Glutamatergic neuron (in vitro differentiated cells): ENCODE results near the gene COPS9. TPM values are rescaled to one million over a fixed set of nuclear protein-coding genes. Genes with fewer than 3 reads are reported as not detected.

Experiments used
- DNase-seq: peaks from one replicate; pipeline ENCODE4 v3.0.0; 2022
- H3K27ac Mint-ChIP-seq: one replicate; pipeline ENCODE4 v1.8.0; 2020; ENCODE audit warnings: mild to moderate bottlenecking, mixed read lengths, inconsistent platforms; ENCODE audit not compliant: unreplicated experiment
- H3K27me3 Mint-ChIP-seq: one replicate; pipeline ENCODE4 v1.8.0; 2020; ENCODE audit warnings: mild to moderate bottlenecking, moderate library complexity, mixed read lengths, inconsistent platforms; ENCODE audit not compliant: unreplicated experiment
- H3K36me3 Mint-ChIP-seq: one replicate; pipeline ENCODE4 v1.8.0; 2020; ENCODE audit warnings: mild to moderate bottlenecking, mixed read lengths, inconsistent platforms; ENCODE audit not compliant: unreplicated experiment
- H3K4me1 Mint-ChIP-seq: one replicate; pipeline ENCODE4 v1.8.0; 2020; ENCODE audit warnings: mild to moderate bottlenecking, low read depth, mixed read lengths, inconsistent platforms; ENCODE audit not compliant: unreplicated experiment
- H3K4me3 Mint-ChIP-seq: one replicate; pipeline ENCODE4 v1.8.0; 2020; ENCODE audit warnings: mild to moderate bottlenecking, mixed read lengths, inconsistent platforms; ENCODE audit not compliant: unreplicated experiment
- H3K9me3 Mint-ChIP-seq: one replicate; pipeline ENCODE4 v1.8.0; 2020; ENCODE audit warnings: mild to moderate bottlenecking, moderate library complexity, mixed read lengths, inconsistent platforms; ENCODE audit not compliant: unreplicated experiment
- CTCF ChIP-seq: fragments of 200-600 bp; sonication (generic); IDR thresholded peaks from one replicate; pipeline ENCODE4 v1.5.0; 2021; ENCODE audit not compliant: partially characterized antibody, unreplicated experiment
- total RNA-seq: library from RNA; stranded (reverse); fragmentation: NEBNext Ultra II Directional; extraction: Animal tissue kit (Norgen Biotek cat#: 25700); gene quantifications from one replicate; pipeline ENCODE4 v1.2.1, GENCODE V29; 2021; ENCODE audit not compliant: unreplicated experiment

COPS9 gene
- total RNA-seq, 1 donor from 2014 or later: 121 TPM

GRCh38 chr2:240142256-240142775 lies 6.2 kb upstream of the COPS9 start:
- Mint-ChIP-seq H3K4me3 (no peak overlapping the region), H3K36me3 (no peaks in the 10 kb centered on the region), H3K9me3 (peaks cover 8% of the 10 kb centered on the region), H3K4me1 (peaks cover 10% of the 10 kb centered on the region), H3K27ac (no peak overlapping the region), H3K27me3 (peaks cover 9% of the 10 kb centered on the region)
- DNase-seq: no peak
- TF ChIP-seq CTCF: no peak

GRCh38 chr2:240141736-240142135 lies 5.6 kb upstream of the COPS9 start:
- Mint-ChIP-seq H3K9me3 (peaks cover 11% of the 10 kb centered on the region), H3K4me3 (no peak overlapping the region), H3K27ac (no peak overlapping the region), H3K4me1 (peaks cover 7% of the 10 kb centered on the region), H3K36me3 (no peaks in the 10 kb centered on the region), H3K27me3 (peaks cover 6% of the 10 kb centered on the region)
- DNase-seq: no peak
- TF ChIP-seq CTCF: no peak

GRCh38 chr2:240140920-240141319 lies 4.8 kb upstream of the COPS9 start:
- TF ChIP-seq CTCF: no peak
- H3K4me3 Mint-ChIP-seq: no peak overlapping the region
- no peak for DNase-seq
- no peaks in the 10 kb centered on the region for H3K36me3 Mint-ChIP-seq
- H3K9me3 Mint-ChIP-seq: peaks cover 11% of the 10 kb centered on the region
- peaks cover 5% of the 10 kb centered on the region for H3K4me1 Mint-ChIP-seq
- H3K27me3 Mint-ChIP-seq: peaks cover 6% of the 10 kb centered on the region
- H3K27ac Mint-ChIP-seq: no peak overlapping the region

GRCh38 chr2:240140511-240140910 lies 4.4 kb upstream of the COPS9 start, which contains the start of gene OTOS:
OTOS (minus strand) TSS chr2:240140658; CDS start chr2:240140326, 332 bp downstream.
- H3K4me1 Mint-ChIP-seq: peaks cover 6% of the 10 kb centered on the region
- no peaks in the 10 kb centered on the region for H3K36me3 Mint-ChIP-seq
- peaks cover 11% of the 10 kb centered on the region for H3K9me3 Mint-ChIP-seq
- H3K27me3 Mint-ChIP-seq: peaks cover 8% of the 10 kb centered on the region
- DNase-seq: no peak
- no peak within 1 kb of the TSS for H3K27ac Mint-ChIP-seq
- TF ChIP-seq CTCF: no peak
- no peak within 1 kb of the TSS for H3K4me3 Mint-ChIP-seq

- H3K27me3 Mint-ChIP-seq: peaks cover 9% of the 10 kb centered on the region
Observed at GRCh38 chr2:240139666-240140393, 3.7 kb upstream of the COPS9 start.

More at GRCh38 chr2:240139666-240140393, 3.7 kb upstream of the COPS9 start:
- H3K4me1 Mint-ChIP-seq: peaks cover 10% of the 10 kb centered on the region
- H3K36me3 Mint-ChIP-seq: no peaks in the 10 kb centered on the region
- no peak for TF ChIP-seq CTCF
- no peak for DNase-seq
- H3K9me3 Mint-ChIP-seq: peaks cover 13% of the 10 kb centered on the region
- no peak overlapping the region for H3K27ac Mint-ChIP-seq
- no peak overlapping the region for H3K4me3 Mint-ChIP-seq
